NCI-H2196 treated with DMSO at 0.1 percent for 48 hours (cell line): ENCODE measurements around the gene PERM1.
"Not testable (repeated sequence)": the region's sequence is repeated elsewhere in the genome, so short reads cannot be mapped to it uniquely, and the experiment has no call there.

ENCODE experiments used
- DNase-seq: peaks from one replicate; lab custom pipeline; 2025; ENCODE audit not compliant: unreplicated experiment; lab: John Stamatoyannopoulos, UW

Gene PERM1

DNA sequence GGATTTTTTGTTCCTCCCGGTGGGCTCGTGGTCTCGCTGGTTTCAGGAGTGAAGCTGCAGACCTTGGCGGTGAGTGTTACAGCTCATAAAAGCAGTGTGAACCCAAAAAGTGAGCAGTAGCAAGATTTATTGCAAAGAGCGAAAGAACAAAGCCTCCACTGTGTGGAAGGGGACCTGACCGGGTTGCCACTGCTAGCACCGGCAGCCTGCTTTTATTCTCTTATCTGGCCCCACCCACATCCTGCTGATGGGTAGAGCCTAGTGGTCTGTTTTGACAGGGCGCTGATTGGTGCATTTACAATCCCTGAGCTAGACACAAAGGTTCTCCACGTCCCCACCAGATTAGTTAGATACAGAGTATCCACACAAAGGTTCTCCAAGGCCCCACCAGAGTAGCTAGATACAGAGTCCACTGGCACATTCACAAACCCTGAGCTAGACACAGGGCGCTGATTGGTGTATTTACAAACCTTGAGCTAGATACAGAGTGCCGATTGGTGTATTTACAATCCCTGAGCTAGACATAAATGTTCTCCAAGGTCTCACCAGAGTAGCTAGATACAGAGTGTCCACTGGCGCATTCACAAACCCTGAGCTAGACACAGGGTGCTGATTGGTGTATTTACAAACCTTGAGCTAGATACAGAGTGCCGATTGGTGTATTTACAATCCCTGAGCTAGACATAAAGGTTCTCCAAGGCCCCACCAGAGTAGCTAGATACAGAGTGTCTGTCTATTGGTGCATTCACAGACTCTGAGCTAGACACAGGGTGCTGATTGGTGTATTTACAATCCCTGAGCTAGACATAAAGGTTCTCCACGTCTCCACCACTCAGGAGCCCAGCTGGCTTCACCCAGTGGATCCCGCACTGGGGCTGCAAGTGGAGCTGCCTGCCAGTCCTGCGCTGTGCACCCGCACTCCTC, 35.8 kb upstream of the PERM1 start:
- DNase-seq = not testable (repeated sequence)

DNA sequence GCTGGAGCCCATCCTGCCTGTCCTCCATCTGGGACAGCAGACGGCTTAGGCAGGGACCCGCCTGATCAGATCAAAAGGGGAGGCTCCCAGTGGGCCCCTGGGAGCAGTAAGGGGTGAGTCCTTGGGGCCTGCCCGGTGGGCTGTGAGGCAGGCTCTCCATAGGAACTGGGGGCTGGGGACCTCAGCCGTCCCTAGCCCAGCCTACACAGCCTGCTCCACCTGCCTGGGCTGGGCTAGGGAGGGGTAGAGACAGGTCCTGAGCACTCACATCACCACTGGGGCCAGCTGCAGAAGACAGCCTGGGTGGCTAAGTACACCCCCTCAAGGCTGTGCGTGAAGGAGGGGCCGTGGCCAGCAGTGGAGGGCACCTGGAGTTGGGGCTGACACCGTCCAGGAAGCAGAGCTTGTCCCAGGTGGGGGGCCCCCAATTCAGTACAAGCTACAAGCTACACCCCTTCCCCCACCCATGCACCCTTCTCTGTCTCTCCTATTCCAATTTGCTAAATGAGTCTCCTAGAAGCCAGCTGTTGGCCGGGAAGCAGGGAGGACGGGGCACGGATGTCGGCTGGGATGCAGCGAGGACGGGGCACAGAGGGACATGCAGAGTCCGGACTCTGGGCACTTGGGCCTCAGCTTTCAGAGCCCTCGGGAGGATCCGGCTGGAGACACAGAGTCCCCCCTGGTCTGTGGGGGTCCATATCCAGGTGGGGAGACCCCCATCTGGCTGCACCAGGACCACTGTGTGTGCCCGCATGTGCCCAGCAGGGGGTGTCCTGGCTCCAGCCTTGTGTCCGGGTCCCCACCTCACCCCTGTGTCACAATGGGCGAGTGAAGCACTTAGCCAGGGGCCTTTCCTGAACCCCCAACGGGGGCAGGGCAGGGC, 33.1 kb upstream of the PERM1 start:
- no peak for DNase-seq

DNA sequence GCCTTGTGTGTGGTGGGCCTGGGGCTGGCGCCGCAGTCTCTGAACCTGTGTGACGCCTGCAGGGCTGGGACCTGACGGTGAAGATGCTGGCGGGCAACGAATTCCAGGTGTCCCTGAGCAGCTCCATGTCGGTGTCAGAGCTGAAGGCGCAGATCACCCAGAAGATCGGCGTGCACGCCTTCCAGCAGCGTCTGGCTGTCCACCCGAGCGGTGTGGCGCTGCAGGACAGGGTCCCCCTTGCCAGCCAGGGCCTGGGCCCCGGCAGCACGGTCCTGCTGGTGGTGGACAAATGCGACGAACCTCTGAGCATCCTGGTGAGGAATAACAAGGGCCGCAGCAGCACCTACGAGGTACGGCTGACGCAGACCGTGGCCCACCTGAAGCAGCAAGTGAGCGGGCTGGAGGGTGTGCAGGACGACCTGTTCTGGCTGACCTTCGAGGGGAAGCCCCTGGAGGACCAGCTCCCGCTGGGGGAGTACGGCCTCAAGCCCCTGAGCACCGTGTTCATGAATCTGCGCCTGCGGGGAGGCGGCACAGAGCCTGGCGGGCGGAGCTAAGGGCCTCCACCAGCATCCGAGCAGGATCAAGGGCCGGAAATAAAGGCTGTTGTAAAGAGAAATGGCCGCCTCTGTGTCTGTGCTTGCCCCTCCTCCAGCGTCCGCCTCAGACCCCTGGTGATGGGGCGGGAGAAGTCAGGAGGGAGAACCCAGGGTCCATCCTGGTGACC, 32.2 kb upstream of the PERM1 start:
- peak; percentile 76 for DNase-seq

DNA sequence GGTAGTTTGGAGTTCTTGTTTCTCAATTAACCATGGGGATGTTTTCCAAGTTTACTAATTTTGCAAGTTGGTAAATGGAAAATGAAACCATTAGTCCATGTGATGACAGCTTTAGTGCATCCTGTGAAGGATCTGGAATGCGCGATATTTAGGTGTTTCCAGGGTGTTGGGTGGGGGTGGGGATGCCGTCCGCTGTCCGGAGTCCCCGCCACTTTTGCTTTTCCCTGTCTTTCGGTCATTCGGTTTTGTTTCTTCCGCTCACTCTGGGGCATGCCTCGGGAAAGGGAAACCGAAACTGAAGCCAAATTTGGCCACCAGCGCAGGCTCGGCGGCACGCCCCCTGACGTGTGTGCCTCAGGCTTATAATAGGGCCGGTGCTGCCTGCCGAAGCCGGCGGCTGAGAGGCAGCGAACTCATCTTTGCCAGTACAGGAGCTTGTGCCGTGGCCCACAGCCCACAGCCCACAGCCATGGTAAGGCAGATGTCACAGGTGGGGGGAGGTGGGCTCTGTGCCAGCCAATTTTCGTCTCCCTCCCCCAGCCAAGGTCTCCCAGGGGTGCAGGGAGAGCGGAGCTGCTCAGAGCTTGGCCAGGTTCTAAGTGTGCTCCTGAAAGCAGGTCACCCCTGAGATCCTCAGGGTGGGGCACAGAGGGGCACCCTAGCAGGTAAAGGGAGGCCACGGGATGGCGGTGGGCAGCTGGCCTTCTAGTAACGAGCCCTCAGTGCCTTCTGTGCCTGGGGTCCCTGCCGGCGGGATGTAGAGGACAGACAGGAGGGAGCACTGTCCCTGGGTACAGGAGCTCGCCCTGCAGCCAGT, 31.4 kb upstream of the PERM1 start, which contains the start of gene ISG15:
Gene ISG15, plus strand, starts transcription at position 393 of the 817 bp plus-strand sequence. Its CDS starts 77 bp downstream, at position 470.
- peak; percentile 86 for DNase-seq

DNA sequence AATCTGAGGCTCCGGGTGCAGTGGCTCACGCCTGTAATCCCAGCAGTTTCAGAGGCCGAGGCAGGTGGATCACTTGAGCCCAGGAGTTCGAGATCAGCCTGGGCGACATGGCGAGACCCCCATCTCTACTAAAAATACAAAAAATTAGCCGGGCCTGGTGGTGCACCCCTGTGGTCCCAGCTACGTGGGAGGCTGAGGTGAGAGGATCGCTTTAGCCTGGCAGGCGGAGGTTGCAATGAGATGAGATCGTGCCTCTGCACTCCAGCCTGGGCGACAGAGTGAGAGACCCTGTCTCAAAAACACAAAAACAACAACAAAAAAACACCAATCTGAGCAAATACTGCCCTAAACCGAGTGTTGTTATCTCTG, 30.8 kb upstream of the PERM1 start:
- DNase-seq = not testable (repeated sequence)

DNA sequence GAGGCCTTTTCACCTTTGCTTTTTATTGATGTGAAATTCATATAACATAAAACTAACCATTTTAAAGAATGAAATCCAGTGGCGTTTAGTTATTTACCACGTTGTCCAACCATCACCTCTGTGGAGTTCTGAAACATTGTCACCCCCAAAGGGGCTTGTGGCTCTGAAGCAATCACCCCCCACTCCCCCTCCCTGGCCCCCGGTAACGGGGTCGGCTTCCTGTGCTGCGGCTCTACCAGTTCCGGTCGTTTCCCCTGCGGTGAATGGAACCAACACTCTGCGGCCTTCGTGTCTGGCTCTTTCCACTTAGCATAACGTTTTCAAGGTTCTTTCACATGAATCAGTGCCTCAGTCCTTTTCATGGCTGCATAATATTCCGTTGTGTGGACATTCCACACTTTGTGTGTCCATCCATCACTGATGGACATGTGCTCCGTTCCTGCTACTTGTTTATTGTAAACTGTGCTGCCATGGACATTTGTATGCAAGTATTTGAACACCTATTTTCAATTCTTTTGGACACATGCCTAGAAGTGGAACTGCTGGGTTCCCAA, 29.6 kb upstream of the PERM1 start:
- no peak for DNase-seq

DNA sequence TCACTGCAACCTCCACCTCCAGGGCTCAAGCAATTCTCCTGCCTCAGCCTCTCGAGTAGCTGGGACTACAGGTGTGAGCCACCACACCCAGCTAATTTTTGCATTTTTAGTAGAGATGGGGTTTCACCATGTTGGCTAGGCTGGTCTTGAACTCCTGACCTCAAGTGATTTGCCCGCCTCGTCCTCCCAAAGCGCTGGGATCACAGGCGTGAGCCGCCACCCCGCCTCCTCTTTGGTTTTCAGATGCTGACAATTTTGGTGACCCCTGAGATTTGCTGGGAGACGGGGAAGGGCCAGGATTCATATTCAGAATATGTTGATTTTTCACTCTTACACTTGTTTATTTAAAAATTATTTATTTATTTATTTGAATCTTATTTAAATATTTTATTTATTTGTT, 28.2 kb upstream of the PERM1 start:
- not testable (repeated sequence) for DNase-seq

DNA sequence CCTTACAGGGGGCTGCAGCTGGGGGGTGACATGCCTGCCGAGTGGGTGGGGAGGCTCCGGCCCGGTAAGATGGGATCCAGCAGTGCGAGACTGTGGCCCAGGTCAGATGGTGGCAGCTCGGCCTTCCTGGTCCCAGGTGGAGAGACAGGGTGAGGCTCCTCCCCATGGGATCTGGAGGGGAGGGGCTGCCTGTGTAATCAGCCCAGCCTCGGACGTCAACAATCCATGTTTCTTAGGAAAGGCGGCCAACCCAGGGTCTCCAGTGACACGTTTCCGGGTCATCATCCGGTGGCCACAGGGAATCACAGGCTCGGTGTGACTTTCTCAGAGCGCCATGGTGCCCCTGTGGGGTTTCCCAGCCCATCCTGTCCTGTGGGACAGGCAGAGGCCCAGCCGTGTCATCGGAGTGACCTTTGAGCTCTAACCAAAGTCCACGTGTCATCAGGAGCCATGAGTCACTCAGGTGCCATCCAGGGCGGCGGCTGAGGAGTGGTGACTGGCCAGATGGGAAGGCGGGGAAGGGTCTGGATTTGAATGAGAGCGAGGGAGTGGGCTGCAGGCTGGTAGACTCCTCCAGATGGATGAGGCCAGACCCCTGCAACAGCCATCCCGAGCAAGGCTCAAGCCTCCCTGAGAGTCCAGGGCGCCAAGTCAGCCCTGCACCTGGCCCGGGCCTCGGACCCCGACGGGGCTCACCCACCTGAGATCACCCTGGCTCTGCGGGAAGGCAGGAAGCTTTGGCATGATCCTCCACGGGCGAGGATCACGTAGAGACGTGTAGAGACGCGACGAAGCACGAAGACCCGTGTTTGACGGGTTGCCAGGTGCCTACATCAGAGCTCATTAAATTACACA, 24.6 kb upstream of the PERM1 start:
- no peak for DNase-seq

DNA sequence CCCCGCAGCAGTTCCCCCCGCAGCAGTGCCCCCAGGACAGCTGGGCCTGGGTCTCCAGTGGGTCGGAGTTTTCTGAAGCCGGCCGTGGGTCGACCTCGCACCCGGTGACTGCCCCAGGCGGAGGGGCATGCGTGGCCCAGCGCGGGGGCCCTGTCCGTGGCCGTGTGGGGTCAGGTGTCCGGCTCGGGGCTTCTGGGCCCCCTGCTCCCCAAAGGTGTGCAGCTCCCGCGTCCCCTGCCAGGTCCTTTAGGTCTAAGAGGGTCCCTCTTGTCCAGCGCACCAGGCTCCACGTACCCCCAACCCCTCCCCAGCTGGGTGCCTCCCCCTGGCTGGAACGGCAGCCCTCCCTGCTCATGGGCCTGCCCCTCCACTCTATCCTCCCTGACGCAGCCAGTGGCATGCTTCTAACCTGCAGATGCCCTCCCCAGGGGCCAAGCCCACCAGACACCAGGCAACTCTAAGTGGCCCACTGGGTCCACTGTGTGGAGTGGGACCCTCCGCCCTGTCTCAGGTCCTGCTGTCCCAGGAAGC, 23.9 kb upstream of the PERM1 start:
- no peak for DNase-seq

DNA sequence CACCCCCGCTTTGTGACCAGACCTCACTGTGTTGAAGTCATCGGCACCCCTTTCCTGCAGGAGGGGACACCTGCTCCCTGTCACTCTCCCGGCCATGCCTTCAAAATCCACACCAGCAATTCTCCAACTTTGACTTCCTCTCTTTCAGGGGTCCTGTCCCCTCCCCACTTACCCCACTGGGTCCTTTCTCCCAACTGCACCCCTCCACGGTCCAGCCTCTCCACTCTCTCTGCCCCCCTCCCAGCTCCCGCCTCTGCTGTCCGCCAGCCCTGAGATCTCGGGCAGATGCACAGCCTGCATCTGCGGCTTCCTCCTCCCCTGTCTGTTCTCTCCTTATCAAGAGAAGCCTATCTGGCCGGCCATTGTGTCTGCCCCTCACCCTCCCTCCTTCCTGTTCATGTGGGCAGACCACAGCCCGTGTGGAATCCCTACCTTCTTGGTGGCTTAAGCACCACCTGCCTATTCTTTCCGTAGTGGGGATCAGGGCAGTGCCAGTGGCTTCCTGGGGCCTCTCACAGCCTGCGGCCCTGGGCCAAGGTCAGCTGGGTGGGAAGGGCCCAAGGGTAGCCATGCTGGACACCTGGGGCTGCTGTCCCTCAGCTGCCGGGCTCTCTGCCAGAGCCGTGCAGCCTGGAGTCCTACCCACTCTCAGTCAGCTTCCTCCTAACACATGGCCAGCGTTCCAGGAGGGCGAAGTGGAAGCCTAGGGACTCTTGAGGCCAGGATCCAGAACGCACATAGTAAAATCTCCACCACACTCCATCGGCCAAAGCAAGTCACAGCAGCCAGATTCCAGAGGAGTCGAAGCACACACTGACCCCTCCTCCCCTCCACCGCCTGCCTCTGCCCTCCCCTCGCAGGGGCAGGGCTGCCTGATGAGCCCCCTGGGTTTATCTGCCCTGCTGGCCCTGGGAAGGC, 23.1 kb upstream of the PERM1 start:
- peak; percentile 81 for DNase-seq

DNA sequence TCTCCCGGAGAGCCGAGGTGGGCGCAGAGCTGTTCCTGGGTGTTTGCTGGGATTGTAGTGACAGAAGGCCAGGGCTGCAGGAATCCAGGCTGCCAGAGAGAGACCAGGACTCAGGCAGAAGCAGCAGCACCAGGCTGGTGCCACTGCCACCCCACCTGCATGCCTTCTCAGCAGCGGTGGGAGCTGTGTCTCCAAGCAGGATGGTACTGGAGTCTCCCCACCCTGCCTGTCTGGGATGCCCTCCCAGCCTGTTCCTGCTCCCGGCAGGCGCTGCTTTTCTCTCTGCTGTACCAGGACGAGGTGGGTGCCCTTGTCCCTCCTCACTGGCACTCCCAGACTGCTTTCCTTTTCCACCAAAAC, 22.5 kb upstream of the PERM1 start:
- DNase-seq = no peak

DNA sequence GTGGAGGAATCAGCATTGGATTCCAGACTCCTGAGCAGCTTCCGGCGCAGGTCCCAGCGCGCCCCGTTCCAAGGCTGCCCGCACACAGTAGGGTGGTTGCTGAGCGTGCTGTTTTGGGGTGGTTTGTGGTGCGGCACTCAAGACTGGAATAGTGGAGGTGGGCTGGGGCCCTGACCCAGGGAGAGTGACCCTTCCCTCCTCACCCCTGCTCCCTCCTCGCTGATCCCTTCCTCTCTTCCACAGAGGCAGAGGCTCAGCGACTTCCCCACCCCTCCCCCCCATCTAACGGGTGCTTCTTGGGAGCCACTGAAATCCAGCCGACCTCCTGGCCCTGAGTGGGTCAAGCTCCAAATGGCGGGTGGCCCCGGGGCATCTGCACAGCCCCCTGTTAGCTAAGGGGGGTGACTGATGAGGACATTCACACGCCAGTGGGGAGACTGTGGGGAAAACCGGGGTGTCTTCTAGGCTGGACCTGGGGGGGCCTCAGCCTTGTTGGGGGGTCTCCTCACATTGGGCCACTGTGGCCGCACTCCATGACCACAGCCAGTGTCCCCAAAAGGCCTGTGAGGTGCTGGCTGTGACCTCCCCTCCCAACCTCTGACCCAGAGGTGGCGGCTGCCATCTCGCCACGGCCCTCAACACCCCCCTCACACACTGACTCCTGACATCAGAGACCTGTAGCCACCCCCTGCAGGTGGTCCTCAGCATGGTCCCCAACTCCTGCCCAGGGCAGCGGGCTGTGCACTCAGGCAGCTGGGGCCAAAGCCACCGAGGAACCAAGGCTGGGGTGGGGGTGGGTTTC, 21.9 kb upstream of the PERM1 start:
- no peak for DNase-seq

DNA sequence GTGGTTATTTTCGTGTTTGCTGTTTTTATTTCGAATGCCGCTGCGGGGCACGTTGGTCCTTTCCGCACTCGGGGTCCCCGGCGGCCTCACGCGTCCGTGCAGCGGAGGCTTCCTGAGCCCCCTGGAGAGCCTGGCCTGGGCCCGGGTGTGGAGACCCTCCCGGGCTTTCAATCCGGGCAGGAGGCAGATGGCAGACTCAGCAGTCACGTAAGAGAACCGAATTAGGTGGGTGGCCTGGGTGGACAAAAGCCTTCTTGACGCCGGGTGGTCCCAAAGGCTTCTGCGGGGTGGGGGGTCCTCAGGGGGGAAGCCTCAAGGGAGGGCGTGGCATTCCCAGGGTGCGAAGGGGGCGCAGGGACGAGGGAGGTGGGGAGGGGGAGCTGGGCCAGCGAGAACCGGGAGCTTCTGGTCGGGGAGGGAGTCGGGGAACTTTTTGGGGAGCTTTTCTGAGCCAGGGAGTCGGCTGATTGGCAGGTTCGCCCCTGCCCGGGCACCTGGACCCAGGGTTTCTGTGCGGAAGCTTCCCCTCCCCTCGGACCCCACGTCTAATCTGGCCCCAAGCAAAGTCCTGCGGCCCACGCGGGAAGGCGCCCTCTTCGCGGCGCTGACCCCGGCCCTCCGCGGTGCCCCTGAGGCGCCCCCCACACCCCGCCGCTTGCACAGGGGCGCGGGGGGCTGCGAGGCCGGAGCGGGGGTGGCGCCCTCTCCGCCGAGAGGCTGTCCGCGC, 19.3 kb upstream of the PERM1 start:
- DNase-seq = no peak

DNA sequence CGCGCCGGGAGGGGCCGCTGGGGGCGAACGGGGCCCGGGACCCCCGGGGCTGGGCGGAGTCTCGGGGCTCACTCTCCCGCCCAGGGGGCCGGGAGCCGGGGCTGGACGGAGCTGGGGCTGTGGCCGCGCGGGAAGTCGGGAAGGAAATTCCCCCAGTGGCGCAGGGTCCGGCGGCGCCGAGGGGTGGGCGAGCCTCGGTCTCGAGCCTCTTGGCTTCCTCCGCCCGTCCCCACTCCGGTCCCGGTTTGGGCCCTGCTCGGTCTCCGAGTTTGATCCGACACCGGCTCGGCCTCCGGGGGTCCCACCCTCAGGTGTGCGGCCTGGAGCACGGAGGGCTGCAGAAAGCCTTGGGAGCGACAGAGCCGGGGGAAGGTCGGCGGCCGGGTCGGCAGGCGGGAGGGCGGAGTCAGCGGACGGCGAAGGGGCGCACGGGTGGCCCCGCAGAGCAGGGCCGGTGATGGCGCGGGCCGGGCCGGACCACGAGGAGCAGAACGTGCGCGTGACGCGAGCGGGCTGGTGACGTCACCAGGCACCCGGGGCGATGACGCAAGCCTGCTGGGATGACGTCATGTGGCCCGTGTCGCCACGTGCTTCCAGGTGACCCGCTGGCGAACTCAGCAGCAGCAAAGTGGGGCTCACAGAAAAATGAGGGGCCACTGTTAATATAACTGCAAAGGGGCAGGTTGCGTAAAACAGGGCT, 18.6 kb upstream of the PERM1 start:
- peak; percentile 62 for DNase-seq

DNA sequence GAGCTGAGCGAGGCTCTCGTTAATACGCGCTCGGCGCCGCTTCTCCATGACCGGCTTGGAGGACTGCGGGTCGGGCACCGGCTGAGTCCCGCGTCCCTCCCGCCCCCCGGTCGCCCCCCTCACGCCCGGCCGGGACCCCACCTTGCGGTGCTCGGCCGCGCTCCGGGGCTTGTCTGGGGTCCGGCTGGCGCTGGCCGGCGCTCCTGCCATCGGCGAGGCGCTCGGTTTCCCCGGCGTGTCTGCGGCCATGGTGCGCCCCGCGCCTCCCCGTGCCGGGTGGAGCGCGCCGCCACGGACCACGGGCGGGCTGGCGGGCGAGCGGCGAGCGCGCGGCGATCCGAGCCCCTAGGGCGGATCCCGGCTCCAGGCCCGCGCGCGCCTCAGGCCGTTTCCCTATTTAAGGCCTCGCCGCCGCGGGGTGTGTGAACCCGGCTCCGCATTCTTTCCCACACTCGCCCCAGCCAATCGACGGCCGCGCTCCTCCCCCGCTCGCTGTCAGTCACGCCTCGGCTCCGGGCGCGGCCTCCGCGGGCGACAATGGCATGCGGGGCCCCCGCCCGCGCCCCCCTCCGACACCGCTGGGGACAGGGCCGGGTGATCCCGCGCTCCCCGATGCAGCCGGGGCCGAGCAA, 17.9 kb upstream of the PERM1 start, which contains the start of gene HES4:
Gene HES4, minus strand, starts transcription at position 373 of the 632 bp plus-strand sequence. Its CDS starts 124 bp downstream, at position 249.
- DNase-seq = peak; percentile 75
